HG03521 (cell line): ENCODE data around the gene GAS6.

Source experiments
- ATAC-seq: cut with Tn5 transposase; IDR thresholded peaks from one replicate; pipeline ENCODE4 v1.9.1; 2021; ENCODE audit warnings: mild to moderate bottlenecking, moderate library complexity; ENCODE audit not compliant: unreplicated experiment

The GAS6 gene

GRCh38 chr13:113888701-113889330 is 24.9 kb upstream of the GAS6 start:
- no peak for ATAC-seq

DNA sequence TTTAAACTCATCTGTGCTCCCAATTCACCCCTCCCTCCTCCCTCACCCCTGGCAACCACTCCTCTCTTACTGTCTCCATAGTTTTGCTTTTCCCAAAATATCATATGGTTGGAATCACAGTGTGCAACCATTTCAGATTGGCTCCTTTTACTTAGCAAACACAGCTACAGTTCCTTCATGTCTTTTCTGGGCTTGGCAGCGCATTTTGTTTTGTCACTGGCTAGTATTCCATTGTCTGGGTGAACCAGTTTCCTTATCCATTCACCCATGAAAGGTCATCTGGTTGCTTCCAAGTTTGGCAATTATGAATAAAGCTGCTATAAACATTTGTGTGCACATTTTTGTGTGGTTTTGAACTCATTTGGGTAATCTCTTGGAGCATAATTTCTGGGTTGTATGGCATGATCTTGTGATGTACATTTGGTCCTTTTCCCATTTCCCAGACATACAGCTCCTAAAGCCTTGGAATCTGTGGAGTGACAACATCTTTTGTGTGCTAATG is 23.9 kb upstream of the GAS6 start:
- no peak for ATAC-seq

DNA sequence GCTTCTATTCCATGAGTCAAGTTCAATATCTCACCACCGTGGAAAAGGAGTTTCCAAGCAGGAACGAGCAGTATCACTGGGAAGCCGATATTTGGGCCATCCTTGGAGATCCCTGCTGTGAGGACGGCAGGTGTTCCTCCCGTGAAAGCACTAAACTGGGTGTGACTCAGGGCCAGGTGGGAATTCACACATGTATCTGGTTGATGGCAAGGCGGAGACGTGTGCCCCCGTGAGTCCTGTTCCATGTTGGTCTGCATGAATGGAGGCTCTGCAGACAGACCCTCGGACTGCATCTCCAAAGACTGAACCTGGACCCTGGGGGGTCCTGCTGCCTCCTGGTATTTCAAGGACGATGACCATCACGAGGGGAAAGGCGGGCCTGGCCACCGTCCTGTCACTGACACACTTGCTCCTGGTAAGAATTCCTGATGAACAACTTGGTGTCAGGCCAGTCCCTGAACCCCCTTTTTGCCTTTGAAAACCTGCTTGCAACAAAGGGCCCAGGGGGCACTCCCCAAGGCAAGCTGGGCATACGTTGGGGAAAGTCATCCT is 22.8 kb upstream of the GAS6 start:
- ATAC-seq = no peak

- no peak for ATAC-seq
Observed at GRCh38 chr13:113884821-113885220, 20.9 kb upstream of the GAS6 start.

- no peak for ATAC-seq
Observed at GRCh38 chr13:113883921-113884804, 20.3 kb upstream of the GAS6 start.

DNA sequence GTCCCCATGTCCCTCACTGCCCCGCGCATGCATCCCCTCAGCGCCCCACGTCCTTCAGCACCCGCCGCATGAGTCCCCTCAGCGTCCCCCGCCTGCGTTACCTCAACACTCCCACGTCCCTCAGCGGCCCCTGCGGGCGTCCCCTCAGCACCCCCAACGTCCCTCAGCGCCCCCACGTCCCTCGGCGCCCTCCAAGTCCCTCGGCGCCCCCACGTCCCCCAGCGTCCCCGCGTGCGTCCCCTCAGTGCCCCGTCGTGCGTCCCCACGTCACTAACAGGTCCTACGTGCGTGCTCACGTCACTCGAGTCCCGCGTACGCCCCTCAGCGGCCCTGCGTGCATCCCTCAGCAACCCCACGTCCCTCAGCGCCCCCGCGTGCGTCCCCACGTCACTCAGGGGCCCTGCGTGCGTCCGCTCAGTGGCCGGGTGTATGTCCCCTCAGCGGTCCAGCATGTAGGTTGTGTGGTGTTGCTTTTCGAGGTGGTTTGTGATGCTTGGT is 19.5 kb upstream of the GAS6 start:
- ATAC-seq = no peak

GRCh38 chr13:113882716-113883115 is 18.8 kb upstream of the GAS6 start:
- no peak for ATAC-seq

DNA sequence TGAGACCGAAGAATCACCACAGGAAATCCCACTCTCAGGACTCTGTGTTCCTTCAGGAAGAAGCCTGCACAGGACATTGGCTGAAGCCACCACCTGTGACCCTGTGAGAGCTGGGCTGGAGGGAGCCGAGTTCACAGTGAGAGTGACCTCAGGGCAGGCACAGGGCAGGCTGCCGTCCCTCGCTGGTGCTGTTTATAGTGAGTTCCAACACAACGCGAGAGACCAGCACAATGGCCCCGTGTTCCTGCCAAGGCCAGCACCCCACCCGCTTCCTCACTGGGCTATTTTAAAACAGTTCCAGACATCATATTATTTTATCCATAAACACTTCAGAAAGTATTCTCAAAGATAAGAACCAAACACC is 18.4 kb upstream of the GAS6 start:
- ATAC-seq = no peak

DNA sequence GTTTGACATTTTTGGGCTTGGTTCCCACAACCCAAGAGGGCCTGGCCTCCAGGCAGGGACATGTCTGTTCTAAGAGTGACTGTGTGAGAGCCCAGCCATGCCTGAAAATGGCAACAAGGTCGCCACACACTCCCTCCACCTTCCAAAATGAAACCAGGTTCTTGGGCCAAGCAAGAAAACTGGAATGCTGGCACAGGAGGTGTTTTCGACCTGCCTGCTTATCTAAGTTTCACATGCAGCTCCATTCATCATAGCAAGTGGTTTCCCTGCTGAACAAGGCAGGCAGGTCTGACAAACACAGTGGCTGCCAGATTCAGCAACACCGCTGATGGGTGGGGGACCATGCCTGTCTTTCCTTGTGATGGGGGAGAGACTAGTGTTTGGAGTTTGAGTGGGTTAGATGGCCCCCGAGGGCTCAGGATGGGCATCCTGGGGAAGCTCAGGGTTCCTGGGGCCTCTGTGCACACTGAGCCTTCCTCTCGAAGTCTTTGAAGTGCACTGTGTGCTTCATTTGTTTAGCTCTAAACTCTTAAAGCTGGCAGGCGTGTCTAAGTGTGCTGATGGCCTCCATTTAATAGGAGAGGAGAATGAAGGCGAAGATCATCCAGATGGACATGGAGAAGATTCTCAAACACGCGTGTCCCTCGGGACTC is 17.9 kb upstream of the GAS6 start:
- no peak for ATAC-seq

GRCh38 chr13:113880651-113881611 is 17.1 kb upstream of the GAS6 start:
- no peak for ATAC-seq

DNA sequence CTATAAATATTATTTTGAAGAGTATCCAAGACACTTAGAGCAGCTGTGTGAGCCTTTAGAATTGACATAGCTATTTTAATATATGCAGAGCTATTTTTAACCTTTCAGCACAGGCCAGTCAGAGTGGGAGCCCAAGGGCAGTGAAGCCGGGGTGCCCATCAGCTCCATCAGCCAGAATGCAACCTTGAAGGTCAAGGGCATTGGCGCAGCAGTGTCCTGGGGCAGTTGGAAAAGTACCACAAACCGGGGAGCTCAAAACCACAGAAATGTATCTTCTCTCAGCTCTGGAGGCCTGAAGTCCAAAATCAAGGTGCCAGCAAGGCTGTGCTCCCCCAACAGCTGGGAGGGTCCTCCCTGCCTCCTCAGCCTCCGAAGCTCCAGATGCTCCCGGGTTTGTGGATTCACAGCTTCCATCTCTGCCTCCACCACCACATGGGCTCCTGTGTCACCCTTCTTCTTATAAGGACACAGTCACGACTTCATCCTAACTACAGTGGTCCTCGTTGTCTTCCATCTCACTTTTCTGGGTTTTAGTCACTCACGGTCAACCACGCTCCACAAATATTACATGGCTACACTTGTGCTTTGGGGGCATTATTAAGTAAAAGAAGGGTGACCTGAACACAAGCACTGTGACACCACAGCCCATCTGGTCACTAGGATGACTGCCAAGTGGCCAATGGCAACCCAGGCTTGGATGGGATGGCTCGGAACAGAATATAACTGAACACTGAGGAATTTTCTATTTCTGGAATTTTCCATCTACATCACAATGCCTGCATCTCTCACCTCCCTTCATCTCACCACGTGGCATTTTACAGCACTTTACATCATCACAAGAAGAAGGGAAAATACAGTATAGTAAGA is 15.9 kb upstream of the GAS6 start:
- no peak for ATAC-seq

DNA sequence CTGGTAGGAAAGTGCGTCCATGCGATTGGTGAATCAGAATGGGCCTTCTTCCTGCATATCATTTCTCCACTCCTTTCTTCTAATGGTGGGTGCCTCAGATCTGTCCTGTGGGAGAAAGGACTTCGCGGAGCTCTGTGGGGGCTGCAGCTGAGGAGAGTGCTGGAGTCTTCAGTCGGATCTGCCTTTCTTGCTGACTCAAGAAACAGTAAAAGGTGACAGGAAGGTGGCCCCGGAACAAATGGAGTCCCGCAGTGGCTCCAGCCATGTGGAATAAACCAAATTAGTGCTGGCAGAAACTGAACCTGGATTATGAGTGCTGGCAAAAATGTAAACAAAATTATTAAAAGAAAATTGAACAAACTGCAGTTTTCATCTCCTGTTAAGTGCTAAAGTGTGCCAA is 15.1 kb upstream of the GAS6 start:
- ATAC-seq = no peak

- no peak for ATAC-seq
Observed at GRCh38 chr13:113877149-113877990, 13.5 kb upstream of the GAS6 start.

GRCh38 chr13:113876346-113877148 is 12.7 kb upstream of the GAS6 start:
- no peak for ATAC-seq

- no peak for ATAC-seq
Observed at GRCh38 chr13:113875837-113876281, 12.0 kb upstream of the GAS6 start.

DNA sequence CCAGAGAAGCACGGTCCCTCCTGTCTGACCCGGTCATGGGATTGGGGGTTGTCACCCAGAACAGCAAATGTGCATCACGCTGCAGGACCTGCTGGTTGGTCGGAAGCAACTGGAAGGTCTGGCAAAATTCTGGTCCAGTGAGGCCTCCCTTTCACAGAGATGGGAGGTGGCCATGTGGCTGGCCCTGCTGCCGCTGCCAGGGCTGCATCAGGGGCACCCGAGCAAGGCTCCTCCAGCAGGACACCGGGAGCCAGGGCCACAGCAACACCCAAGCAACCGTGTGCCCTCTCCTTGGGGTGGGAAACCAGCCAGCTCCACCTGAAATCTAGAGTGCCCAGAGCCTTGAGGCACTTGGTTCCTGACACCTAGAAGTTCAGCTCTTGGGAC is 11.5 kb upstream of the GAS6 start:
- no peak for ATAC-seq
